ENCODE data around the gene C9orf50.

The C9orf50 gene

DNA sequence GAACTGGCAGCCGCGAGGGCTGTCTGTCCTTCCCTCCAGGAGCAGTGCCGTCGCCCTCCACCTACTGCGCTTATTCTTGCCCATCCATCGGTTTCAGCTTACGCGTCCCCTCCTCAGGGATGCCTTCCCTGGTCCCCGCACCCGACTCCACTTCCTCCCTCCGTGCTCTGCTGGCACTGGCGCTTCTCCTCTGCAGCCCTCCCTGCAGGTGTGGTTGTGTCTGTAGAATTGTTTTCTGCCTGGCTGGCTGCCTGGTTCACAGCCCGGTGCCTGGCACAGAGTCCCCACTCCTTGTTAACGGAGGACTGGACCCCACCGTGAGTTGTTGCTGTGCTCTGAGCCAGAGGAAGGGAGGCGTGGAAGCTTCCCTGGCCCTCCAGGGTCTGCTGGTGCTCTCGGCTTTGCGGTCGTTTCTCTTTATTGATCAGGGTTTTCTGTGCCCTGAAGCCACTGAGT, 10.8 kb upstream of the C9orf50 start:
- DNase-seq (ENCODE audit: low spot score): no peak

DNA sequence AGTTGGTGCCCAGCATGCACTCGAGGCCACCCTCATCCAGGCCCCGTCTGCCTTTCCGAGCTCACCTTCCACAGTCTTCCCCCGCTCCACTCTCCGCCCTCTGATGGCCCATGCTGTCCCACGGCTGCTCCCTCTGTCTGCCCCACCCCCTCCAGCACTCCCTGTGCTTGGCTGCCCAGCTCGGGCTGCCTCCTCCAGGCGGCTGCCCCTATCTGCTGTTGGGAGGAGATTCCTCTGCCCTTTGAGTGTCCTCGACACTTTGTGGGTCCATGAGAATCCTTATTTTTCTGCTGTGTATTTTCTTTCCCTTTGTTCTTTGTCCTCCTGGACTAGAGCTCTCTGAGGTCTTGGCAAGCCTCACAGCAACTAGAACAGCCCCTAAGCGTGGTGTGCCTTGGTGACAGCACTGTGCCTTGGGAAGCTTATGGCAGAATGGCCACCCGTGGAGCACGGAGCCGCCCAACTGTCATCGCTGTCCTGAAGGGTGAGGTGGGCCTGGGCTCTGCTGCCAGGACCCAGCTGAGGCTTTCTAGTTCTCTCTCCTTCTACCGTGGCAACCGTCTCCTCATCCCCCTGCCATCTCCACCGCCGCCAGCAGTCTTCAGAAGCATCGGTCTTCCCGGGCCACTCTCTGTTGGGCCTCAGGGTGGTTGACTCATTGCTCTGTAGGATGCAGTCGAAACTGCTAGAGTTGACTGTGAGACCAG, 10.2 kb upstream of the C9orf50 start:
- DNase-seq (ENCODE audit: low spot score): no peak

- no peak for DNase-seq (ENCODE audit: low spot score)
Observed at GRCh38 chr9:129629251-129629820, 8.4 kb upstream of the C9orf50 start.

DNA sequence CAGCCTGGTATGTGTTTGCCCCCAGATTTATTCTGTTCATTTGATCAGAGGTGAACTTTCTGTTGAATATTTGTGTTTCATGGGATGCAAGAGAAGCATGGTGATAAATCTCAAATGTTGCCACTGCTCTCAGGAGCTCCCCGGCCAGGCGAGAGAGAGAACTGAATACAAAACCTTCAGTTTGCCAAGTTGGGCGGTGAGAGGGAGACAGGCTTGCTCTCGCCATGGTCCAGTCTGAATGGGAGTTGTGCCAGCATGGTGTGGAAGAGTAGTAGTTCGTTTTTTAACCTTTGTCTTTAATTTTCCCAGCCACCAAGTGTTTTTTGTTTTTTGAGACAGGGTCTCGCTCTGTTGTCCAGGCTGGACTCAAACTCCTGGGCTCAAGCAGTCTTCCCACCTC, 7.8 kb upstream of the C9orf50 start:
- no peak for DNase-seq (ENCODE audit: low spot score)

GRCh38 chr9:129627556-129628440, 6.9 kb upstream of the C9orf50 start:
- no peak for DNase-seq (ENCODE audit: low spot score)

GRCh38 chr9:129626625-129627284, 5.9 kb upstream of the C9orf50 start:
- DNase-seq (ENCODE audit: low spot score): peak; percentile 39

- DNase-seq (ENCODE audit: low spot score): peak; percentile 93
Observed at GRCh38 chr9:129626079-129626624, 5.3 kb upstream of the C9orf50 start, which contains the start of gene NTMT1. Gene NTMT1, plus strand, starts transcription at chr9:129626163. Its CDS starts 6,541 bp downstream, at chr9:129632704.

DNA sequence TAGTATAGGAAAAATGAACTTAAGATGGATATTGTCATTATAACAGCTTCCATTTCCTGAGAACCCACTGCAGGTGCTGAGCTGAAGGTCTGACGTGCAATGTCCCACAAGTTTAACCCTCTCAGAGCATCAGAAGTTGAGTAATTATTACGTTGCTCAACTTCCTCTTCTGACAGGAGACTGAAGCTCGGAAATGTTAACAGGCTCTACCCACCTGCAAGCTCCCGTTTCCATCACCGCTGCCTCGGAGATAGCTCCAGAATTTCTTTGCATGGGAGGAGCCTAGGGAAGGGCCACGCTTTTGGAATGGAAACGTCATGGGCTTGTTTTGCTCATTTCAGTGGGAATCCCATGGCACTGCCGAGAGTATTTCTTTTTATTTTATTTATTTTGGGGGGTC, 4.0 kb upstream of the C9orf50 start:
- DNase-seq (ENCODE audit: low spot score): peak; percentile 69

GRCh38 chr9:129624168-129624759, 3.4 kb upstream of the C9orf50 start:
- peak; percentile 92 for DNase-seq (ENCODE audit: low spot score)

- DNase-seq (ENCODE audit: low spot score): no peak
Observed at GRCh38 chr9:129623331-129623730, 2.4 kb upstream of the C9orf50 start.

DNA sequence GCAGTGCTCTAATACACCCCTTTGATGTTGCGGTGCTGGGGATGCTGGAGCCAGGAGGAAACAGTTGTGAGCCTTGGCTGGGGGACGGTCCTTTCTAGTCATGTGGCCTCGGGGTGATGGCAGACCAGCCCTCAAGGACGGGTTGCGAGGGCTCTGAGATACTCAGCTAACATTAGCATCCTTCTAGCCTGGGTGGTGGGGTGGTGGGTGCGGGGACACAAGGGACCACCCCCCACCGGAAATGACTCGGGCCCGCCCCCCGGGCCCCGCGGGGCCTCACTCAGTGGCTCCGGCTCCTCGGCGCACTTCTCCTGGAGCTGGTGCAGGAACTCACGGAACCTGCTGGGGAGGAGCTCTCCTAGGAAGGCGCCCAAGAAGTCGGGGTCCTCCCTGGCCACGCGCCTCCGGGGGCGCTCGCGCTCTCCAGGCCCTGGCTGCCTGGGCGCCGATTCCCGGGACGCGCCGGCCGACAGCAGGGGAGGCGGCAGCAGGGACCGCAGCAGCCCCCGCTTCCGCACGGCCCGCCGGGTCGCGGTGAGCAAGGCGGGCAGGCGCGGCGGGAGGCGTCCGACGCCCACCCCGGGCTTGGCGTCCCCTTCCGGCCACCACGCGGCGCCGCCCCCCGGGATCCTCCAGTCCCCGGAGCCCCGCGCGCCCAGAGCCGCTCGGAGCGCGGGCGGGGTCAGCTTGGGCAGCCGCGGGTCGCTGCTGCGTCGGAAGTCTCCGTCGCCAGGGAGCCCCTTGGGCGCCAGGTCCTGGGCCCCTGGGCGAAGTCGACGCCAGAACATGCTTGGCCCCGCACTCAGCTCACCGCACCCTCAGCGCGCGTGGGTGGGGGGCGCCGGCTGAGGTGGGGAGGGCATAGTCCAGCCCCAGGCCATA, 873 bp downstream of the C9orf50 start:
- peak; percentile 66 for DNase-seq (ENCODE audit: low spot score)

DNA sequence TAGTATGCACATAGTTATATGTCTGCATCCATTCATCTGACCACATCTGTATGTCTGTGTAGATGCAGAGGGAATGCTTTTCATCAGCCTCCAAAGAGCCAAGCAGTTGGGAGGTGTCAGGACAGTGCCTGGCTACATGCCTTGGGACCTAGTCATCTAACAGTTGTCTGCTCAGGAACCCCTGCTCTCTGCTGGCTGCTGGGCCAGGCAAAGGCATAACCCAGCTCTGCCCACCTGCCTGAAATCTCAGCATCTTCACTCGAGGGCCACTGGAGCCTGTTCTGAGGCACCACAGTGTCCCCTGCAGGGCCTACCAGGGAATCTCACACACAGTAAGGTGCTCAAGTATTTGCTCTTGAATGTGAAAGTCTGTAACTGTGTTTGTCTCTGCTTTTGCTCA, 3.7 kb downstream of the C9orf50 start:
- DNase-seq (ENCODE audit: low spot score): peak; percentile 87

- DNase-seq (ENCODE audit: low spot score): no peak
Observed at GRCh38 chr9:129615407-129616285, 5.3 kb downstream of the C9orf50 start.

DNA sequence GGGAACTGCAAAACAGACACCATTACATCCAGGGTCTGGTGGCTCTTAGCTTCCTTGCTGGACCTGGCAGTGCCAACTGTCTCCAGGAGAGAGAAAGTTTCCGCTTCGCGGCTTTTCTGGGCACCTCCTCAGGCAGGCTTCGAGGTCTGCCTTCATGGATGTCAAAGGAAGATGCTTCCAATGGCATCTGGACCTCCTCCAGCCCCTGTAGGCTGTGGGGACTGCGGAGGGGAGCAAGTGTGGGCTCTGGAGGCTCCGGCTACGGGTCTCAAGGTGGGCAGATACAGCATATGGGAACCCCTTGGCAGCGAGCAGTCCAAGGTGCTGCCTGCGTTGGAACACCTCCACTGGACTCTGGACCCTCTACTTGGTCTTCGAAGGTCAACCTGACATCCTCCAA, 6.0 kb downstream of the C9orf50 start:
- DNase-seq (ENCODE audit: low spot score): no peak

DNA sequence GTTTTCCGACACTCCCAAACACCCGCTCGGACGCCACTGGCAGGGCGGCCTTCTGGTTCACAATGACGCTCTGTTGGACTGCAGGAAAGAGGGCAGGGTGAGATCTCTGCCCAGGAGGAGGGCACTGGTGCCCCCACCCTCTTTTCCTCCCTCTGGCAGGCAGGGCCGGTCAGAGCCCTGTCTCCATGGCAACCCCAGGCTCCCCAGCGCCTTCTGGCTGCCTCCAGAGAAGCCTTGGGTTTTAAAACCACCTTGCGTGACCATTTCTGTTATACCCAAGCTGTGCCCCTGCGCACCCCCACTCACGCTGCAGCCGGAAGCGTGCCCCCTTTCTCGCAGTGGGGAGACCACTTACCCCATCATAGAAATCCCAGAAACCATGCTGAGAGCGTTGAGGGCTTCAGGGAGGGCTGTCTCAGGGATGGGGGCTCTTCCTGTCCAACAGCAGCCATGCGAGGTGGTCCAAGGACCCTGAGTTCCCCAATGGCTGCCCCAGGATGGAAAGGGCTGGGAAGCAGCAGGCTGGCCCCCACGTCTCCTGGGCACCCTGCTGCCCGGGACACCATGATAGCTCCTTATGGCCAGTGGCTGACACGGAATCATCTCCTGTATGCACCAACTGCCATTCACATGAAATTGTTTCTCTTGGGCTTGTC, 7.3 kb downstream of the C9orf50 start:
- DNase-seq (ENCODE audit: low spot score): no peak

DNA sequence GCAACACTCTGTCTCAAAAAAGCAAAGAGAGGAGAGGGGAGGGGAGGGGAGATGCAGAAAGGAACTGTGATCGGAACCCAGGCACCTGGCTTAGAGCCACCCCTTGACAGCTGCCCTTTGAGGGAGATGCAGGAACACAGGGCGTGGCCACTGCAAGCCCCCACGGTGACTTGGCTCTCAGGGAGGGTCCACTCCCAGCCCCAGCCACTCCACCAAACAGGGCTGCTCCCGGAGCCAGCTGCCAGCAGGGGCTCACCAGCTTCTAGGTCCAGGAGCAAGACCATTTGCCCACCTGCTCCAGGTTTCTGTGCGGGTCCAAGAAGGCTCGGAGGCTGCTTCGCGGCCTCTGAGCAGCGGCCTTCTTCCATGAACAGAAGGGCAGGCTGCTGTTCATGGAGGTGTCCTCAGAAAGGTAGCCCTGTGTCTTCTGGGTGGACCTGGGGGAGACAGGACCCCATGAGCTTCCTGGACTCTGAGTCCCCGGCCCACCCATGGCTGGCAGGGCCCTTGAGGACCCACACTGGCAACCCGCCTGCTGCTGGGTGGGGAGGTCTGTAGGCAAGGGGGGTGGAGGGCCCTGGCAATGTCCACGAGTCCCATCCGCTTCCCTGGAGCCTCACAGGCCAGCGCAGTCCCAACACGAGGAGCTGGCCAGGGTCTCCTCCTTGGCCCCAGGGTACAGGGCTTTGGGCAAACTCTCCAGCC, 7.9 kb downstream of the C9orf50 start:
- DNase-seq (ENCODE audit: low spot score): no peak

GRCh38 chr9:129612123-129612522, 8.8 kb downstream of the C9orf50 start:
- DNase-seq (ENCODE audit: low spot score): no peak

- no peak for DNase-seq (ENCODE audit: low spot score)
Observed at GRCh38 chr9:129611307-129611800, 9.5 kb downstream of the C9orf50 start.

Measured in HuH-7.5 (cell line).